H1 (cell line): ENCODE data around the gene DDX1. TPM values are rescaled to one million over a fixed set of nuclear protein-coding genes. Genes with fewer than 3 reads are reported as not detected.

ENCODE experiments used
- CTCF ChIA-PET: fragments of 300-600 bp; sonication (Branson Sonifier 250); formaldehyde crosslinking; loops from one replicate; lab custom pipeline; 2021; ENCODE audit not compliant: partially characterized antibody; lab: Charles Lee
- POLR2A ChIA-PET: fragments of 300-600 bp; sonication (Branson Sonifier 250); formaldehyde crosslinking; loops from one replicate; lab custom pipeline; 2021; ENCODE audit warnings: inconsistent platforms; ENCODE audit not compliant: partially characterized antibody; lab: Charles Lee
- DNase-seq, 2 experiments: peaks; one replicate each; pipeline versions ENCODE4 v3.0.0 to v3.0.0-alpha.2; 2010 to 2022; ENCODE audit warnings: low spot score in 2 of 2, low read depth in 1 of 2, mixed read lengths in 1 of 2
- FAIRE-seq: peaks from 2 replicates; lab custom pipeline; 2011; peaks lifted over from hg19 to GRCh38; lab: Jason Lieb, UNC
- H2AFZ ChIP-seq: 2 replicates; pipeline ENCODE4 v1.8.1; 2012; ENCODE audit warnings: low read length, inconsistent platforms
- H2AK5ac ChIP-seq: 2 replicates; pipeline ENCODE4 v1.6.1; 2013; ENCODE audit warnings: low read depth, low read length
- H2BK120ac ChIP-seq: replicated peaks from 2 replicates; pipeline ENCODE3; 2013; ENCODE audit warnings: low read depth, low read length, inconsistent platforms
- H2BK12ac ChIP-seq: 2 replicates; pipeline ENCODE4 v1.6.1; 2013; ENCODE audit warnings: low read depth, low read length
- H2BK15ac ChIP-seq: 2 replicates; pipeline ENCODE4 v1.6.1; 2013; ENCODE audit warnings: low read length
- H2BK20ac ChIP-seq: 2 replicates; pipeline ENCODE4 v1.6.1; 2013; ENCODE audit warnings: low read length
- H2BK5ac ChIP-seq: 2 replicates; pipeline ENCODE4 v1.6.1; 2013; ENCODE audit warnings: low read depth, low read length
- H3K14ac ChIP-seq: 2 replicates; pipeline ENCODE4 v1.6.1; 2013; ENCODE audit warnings: inconsistent platforms; ENCODE audit not compliant: insufficient read length
- H3K18ac ChIP-seq: 2 replicates; pipeline ENCODE4 v1.6.1; 2013; ENCODE audit warnings: low read length; ENCODE audit errors: extremely low read depth
- H3K23ac ChIP-seq: 2 replicates; pipeline ENCODE4 v1.6.1; 2013; ENCODE audit warnings: inconsistent platforms; ENCODE audit not compliant: insufficient read length
- H3K23me2 ChIP-seq: 2 replicates; pipeline ENCODE4 v1.6.1; 2013; ENCODE audit warnings: low read depth, low read length
- H3K27ac ChIP-seq: 2 replicates; pipeline ENCODE4 v1.6.1; 2011; ENCODE audit warnings: low read depth, low read length, inconsistent platforms
- H3K27me3 ChIP-seq, 4 experiments: replicated peaks in 1 of 4; 1 replicate in 1 of 4; 2 replicates in 3 of 4; pipeline versions ENCODE4 v1.6.1 to v1.8.1; 2011 to 2013; ENCODE audit warnings: low read length in 3 of 4, mild to moderate bottlenecking in 3 of 4, inconsistent platforms in 2 of 4, mixed read lengths in 2 of 4, moderate library complexity in 1 of 4; ENCODE audit not compliant: control insufficient read depth in 3 of 4, insufficient read depth in 3 of 4; ENCODE audit errors: extremely low read depth in 1 of 4
- H3K36me3 ChIP-seq, 4 experiments: 2 replicates each; pipeline versions ENCODE4 v1.6.1 to v1.8.1; 2011 to 2013; ENCODE audit warnings: mild to moderate bottlenecking in 4 of 4, low read length in 3 of 4, moderate library complexity in 2 of 4, control low read depth in 1 of 4, inconsistent platforms in 1 of 4; ENCODE audit not compliant: insufficient read depth in 4 of 4, control insufficient read depth in 2 of 4
- H3K4ac ChIP-seq: replicated peaks from 2 replicates; pipeline ENCODE3; 2013; ENCODE audit warnings: low read length, low read depth, mixed read lengths, inconsistent platforms; ENCODE audit not compliant: insufficient read length
- H3K4me1 ChIP-seq, 4 experiments: replicated peaks in 1 of 4; 1 replicate in 1 of 4; 2 replicates in 3 of 4; pipeline versions ENCODE4 v1.6.1 to v1.8.1; 2011 to 2013; ENCODE audit warnings: low read length in 3 of 4, inconsistent platforms in 2 of 4, mixed read lengths in 1 of 4; ENCODE audit not compliant: insufficient read depth in 4 of 4, control insufficient read depth in 3 of 4
- H3K4me2 ChIP-seq, 2 experiments: 2 replicates each; pipeline versions ENCODE4 v1.6.1 to v1.8.1; 2011 to 2013; ENCODE audit warnings: low read depth in 2 of 2, low read length in 2 of 2, control low read depth in 1 of 2, inconsistent platforms in 1 of 2, mild to moderate bottlenecking in 1 of 2; ENCODE audit not compliant: insufficient read depth in 1 of 2
- H3K4me3 ChIP-seq, 4 experiments: fragments of 200-600, 300-600 bp in 1 of 4; sonication (generic), shearing (Covaris generic), sonication (Bioruptor Twin) in 1 of 4; 2 replicates each; pipeline versions ENCODE4 v1.5.1 to v1.8.1; 2011 to 2016; ENCODE audit warnings: low read length in 4 of 4, low read depth in 3 of 4, control low read depth in 2 of 4, inconsistent platforms in 2 of 4, mild to moderate bottlenecking in 2 of 4, mixed read lengths in 1 of 4, moderate library complexity in 1 of 4; ENCODE audit not compliant: insufficient read depth in 2 of 4; ENCODE audit errors: extremely low read depth in 1 of 4
- H3K56ac ChIP-seq: replicated peaks from 2 replicates; pipeline ENCODE3; 2013; ENCODE audit warnings: low read depth, mild to moderate bottlenecking, mixed read lengths, low read length, inconsistent platforms; ENCODE audit not compliant: insufficient read length
- H3K79me1 ChIP-seq: 2 replicates; pipeline ENCODE4 v1.6.1; 2013; ENCODE audit warnings: low read depth, low read length, control low read depth
- H3K79me2 ChIP-seq, 2 experiments: 2 replicates each; pipeline versions ENCODE4 v1.6.1 to v1.8.1; 2012 to 2013; ENCODE audit warnings: low read length in 2 of 2, mild to moderate bottlenecking in 2 of 2, inconsistent platforms in 1 of 2; ENCODE audit not compliant: insufficient read depth in 2 of 2, control insufficient read depth in 1 of 2
- H3K9ac ChIP-seq, 4 experiments: replicated peaks in 1 of 4; 1 replicate in 1 of 4; 2 replicates in 3 of 4; pipeline versions ENCODE4 v1.6.1 to v1.8.1; 2011 to 2013; ENCODE audit warnings: low read depth in 3 of 4, low read length in 3 of 4, control low read depth in 2 of 4, mild to moderate bottlenecking in 2 of 4, moderate library complexity in 2 of 4, inconsistent platforms in 1 of 4; ENCODE audit errors: extremely low read depth in 1 of 4
- H3K9me3 ChIP-seq, 2 experiments: 2 replicates each; pipeline versions ENCODE4 v1.6.1 to v1.8.1; 2012 to 2013; ENCODE audit warnings: mild to moderate bottlenecking in 2 of 2, moderate library complexity in 2 of 2, control low read depth in 1 of 2, inconsistent platforms in 1 of 2, low read depth in 1 of 2, low read length in 1 of 2, mixed read lengths in 1 of 2; ENCODE audit not compliant: insufficient read depth in 2 of 2
- H4K20me1 ChIP-seq, 2 experiments: replicated peaks in 1 of 2; 2 replicates each; pipeline versions ENCODE3 to v1.8.1; 2011 to 2013; ENCODE audit warnings: inconsistent platforms in 2 of 2, low read length in 2 of 2, mild to moderate bottlenecking in 1 of 2; ENCODE audit not compliant: insufficient read depth in 2 of 2, control insufficient read depth in 1 of 2
- H4K5ac ChIP-seq: 2 replicates; pipeline ENCODE4 v1.6.1; 2013; ENCODE audit warnings: low read length, low read depth, mixed read lengths, inconsistent platforms; ENCODE audit not compliant: insufficient read length
- H4K8ac ChIP-seq: 2 replicates; pipeline ENCODE4 v1.8.0; 2013; ENCODE audit warnings: mild to moderate bottlenecking, moderate library complexity, low read length, inconsistent platforms; ENCODE audit not compliant: insufficient read depth; ENCODE audit errors: extremely low read depth
- H4K91ac ChIP-seq: replicated peaks from 2 replicates; pipeline ENCODE3; 2013; ENCODE audit warnings: low read length, mixed read lengths, inconsistent platforms; ENCODE audit not compliant: insufficient read length
- ASH2L ChIP-seq: fragments of 200-600, 300-600 bp; sonication (generic); IDR thresholded peaks from one replicate; pipeline ENCODE4 v1.7.1; 2017; ENCODE audit warnings: low read length
- BCL11A ChIP-seq, 2 experiments: IDR thresholded peaks; one replicate each; pipeline ENCODE4 v1.6.1; 2011; ENCODE audit warnings: low read depth in 2 of 2, low read length in 2 of 2, mild to moderate bottlenecking in 2 of 2
- BRCA1 ChIP-seq: IDR thresholded peaks from 2 replicates; pipeline ENCODE4 v1.6.1; 2012; ENCODE audit warnings: low read depth, low read length, improper control_type of control experiment
- CBX5 ChIP-seq: fragments of 300-800, 300-1000 bp; sonication (generic); IDR thresholded peaks from 2 replicates; pipeline ENCODE4 v1.7.1; 2016; ENCODE audit warnings: antibody characterized with exemption, low read length, low read depth
- EP300 ChIP-seq, 2 experiments: IDR thresholded peaks; 1 replicate in 1 of 2; 2 replicates in 1 of 2; pipeline ENCODE4 v1.6.1; 2011 to 2012; ENCODE audit warnings: low read depth in 2 of 2, low read length in 2 of 2, mild to moderate bottlenecking in 2 of 2, borderline replicate concordance in 1 of 2, inconsistent platforms in 1 of 2, moderate library complexity in 1 of 2
- KDM1A ChIP-seq: fragments of 200-600, 300-600 bp; sonication (generic); IDR thresholded peaks from 2 replicates; pipeline ENCODE4 v1.7.1; 2016; ENCODE audit warnings: mild to moderate bottlenecking, low read length, borderline replicate concordance
- MAFK ChIP-seq: IDR thresholded peaks from 2 replicates; pipeline ENCODE4 v1.6.1; 2012; ENCODE audit warnings: low read depth, mild to moderate bottlenecking, improper control_type of control experiment, low read length
- RFX5 ChIP-seq: IDR thresholded peaks from 2 replicates; pipeline ENCODE4 v1.6.1; 2011; ENCODE audit warnings: low read depth, low read length, improper control_type of control experiment, borderline replicate concordance
- SIN3A ChIP-seq, 2 experiments: IDR thresholded peaks in 1 of 2; conservative IDR thresholded peaks in 1 of 2; 2 replicates each; pipeline ENCODE4 v1.6.1; 2011 to 2012; ENCODE audit warnings: low read length in 2 of 2, improper control_type of control experiment in 1 of 2, low read depth in 1 of 2, mild to moderate bottlenecking in 1 of 2
- SIRT6 ChIP-seq: IDR thresholded peaks from one replicate; pipeline ENCODE4 v1.7.1; 2012; ENCODE audit warnings: low read length, inconsistent platforms
- TBP ChIP-seq: IDR thresholded peaks from 2 replicates; pipeline ENCODE4 v1.6.1; 2011; ENCODE audit warnings: low read depth, low read length, improper control_type of control experiment
- YY1 ChIP-seq: IDR thresholded peaks from 2 replicates; pipeline ENCODE4 v1.6.1; 2011; ENCODE audit warnings: low read depth, mild to moderate bottlenecking, low read length
- WGBS, 2 experiments: shearing (Covaris generic) in 1 of 2; methylation state at CpG; one replicate each; pipeline versions ENCODE4 v1.1.6 to v1.1.7; 2013 to 2015; ENCODE audit warnings: low lambda C conversion rate in 2 of 2, mixed read lengths in 2 of 2, inconsistent platforms in 1 of 2, low coverage in 1 of 2, missing lambda C conversion rate in 1 of 2; ENCODE audit not compliant: insufficient replicate concordance in 2 of 2, insufficient coverage in 1 of 2, insufficient read length in 1 of 2; ENCODE audit errors: extremely low coverage in 1 of 2, missing lambda C conversion rate in 1 of 2; 5-methylcytosine and 5-hydroxymethylcytosine counted together
- polyA plus RNA-seq, 7 experiments: library from polyadenylated mRNA; depleted of rRNA in 3 of 7; stranded (reverse) in 5 of 7; unstranded in 2 of 7; fragments of >200 nt in 5 of 7; fragments of 200-250 nt in 2 of 7; gene quantifications; 1 replicate in 5 of 7; 2 replicates in 1 of 7; 4 replicates in 1 of 7; pipeline versions ENCODE4 v1.2.1 to v1.2.3, GENCODE V29; 2011 to 2013; ENCODE audit warnings: missing spikeins in 2 of 7, mixed read lengths in 2 of 7
- total RNA-seq: library from RNA; stranded (reverse); fragmentation: NEBNext Ultra II Directional; extraction: Animal tissue kit (Norgen Biotek cat#: 25700); gene quantifications from 2 replicates; pipeline ENCODE4 v1.2.1, GENCODE V29; 2021

Gene DDX1
- total and polyA plus RNA-seq, 2 of the 8 experiments (the other 6 are each of a cell fraction or from before 2014, with no cell fraction given): 51.1 to 161 TPM

DNA sequence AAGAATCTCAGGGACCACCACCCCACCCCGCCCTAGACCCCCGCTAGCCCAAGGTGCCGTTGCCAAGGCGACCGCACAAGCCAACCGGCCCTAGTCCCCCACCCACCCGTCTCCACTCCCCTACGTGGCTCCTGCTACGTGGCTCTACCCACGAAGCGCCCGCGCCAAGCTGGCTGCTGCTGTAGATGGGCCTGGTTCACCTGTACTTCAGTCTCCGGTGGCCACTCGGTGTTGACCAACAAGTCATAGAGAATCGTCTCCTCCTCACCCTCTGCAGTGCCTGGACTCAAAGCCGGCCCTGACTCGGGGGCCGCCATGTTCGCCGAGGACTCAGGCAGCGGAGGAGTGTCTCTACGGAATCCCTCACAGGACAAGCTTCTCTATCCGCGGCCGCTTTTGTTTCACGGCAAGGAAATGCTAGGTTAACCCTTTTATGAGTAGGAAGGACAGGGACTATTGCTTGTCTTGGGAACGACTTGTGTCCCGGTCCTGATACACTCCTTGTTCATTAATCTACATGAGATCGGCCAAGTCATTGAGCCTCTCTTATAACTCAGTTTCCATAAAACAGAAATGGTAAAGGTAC lies 30.6 kb upstream of the DDX1 start, which contains the start of gene NBAS:
Gene NBAS (minus strand): TSS at position 347 of the 586 bp plus-strand sequence. CDS start 30 bp downstream, at position 317.
- Histone ChIP-seq H3K18ac (peak within 1 kb of the TSS; percentile 48; the same call in 1 of the 2 replicates), H3K4me2 (peak within 1 kb of the TSS; percentile 94 to 99), H3K4me1 (peaks cover 0 to 4% (median 0%) of the 10 kb centered on the region in 4 experiments; a peak in 1 of 7 replicates), H3K4ac (no peak within 1 kb of the TSS), H3K56ac (no peak within 1 kb of the TSS), H4K8ac (peak within 1 kb of the TSS; percentile 62), H3K23me2 (peaks cover 6% of the 10 kb centered on the region), H3K79me1 (no peaks in the 10 kb centered on the region), H3K23ac (no peak within 1 kb of the TSS), H3K9ac (peak within 1 kb of the TSS; percentile 34 to 92 (median 60)), H2AK5ac (no peak within 1 kb of the TSS), H3K4me3 (peak within 1 kb of the TSS; percentile 88 to 98 (median 96)), H4K91ac (peak within 1 kb of the TSS; percentile 85), H2BK5ac (peak within 1 kb of the TSS; percentile 55), H2BK20ac (0 out of 2 replicates have a peak within 1 kb of the TSS, but pooled peaks have one; percentile 19), H2BK15ac (0 out of 2 replicates have a peak within 1 kb of the TSS, but pooled peaks have one; percentile 36), H2AFZ (peak within 1 kb of the TSS; percentile 99), H3K27ac (no peak within 1 kb of the TSS), H2BK12ac (no peak within 1 kb of the TSS; the same call in 1 of the 2 replicates), H3K9me3 (no peaks in the 10 kb centered on the region), H2BK120ac (peak within 1 kb of the TSS; percentile 49), H3K27me3 (no peaks in the 10 kb centered on the region), H3K14ac (no peak within 1 kb of the TSS), H3K79me2 (peaks cover 0 to 19% of the 10 kb centered on the region in 2 experiments; a peak in 2 of 4 replicates), H3K36me3 (no peaks in the 10 kb centered on the region), H4K20me1 (no peaks in the 10 kb centered on the region), H4K5ac (peak within 1 kb of the TSS; percentile 66)
- FAIRE-seq (no peak), DNase-seq (peak; percentile 38 to 86)
- ChIA-PET POLR2A (interaction anchor here (1.0 to 1.6 kb wide), 3 partner anchors 12 to 30 kb away, joined by 4 to 7 read pairs (median 5); partner anchors contain the start of gene DDX1), CTCF (interaction anchor here (0.9 to 2.0 kb wide), 5 partner anchors 15 to 132 kb away, joined by 3 to 10 read pairs (median 3); no protein-coding TSS in a partner anchor)
- WGBS, 2 experiments: 2% methylated on average over 28 of the region's 30 CpGs; no CpG with 5 or more reads in 1 of the 2 experiments
- peak; percentile 65; the same call in 1 of the 2 replicates for TF ChIP-seq TBP
- TF ChIP-seq KDM1A: no peak
- no peak for TF ChIP-seq SIRT6
- TF ChIP-seq YY1: peak; percentile 97
- no peak for TF ChIP-seq BCL11A (IDR thresholded peaks at IDR 0.05; ENCODE audit: low read depth in 2 of 2, low read length in 2 of 2)
- TF ChIP-seq CBX5: no peak
- peak; percentile 87 to 89 for TF ChIP-seq SIN3A (conservative IDR thresholded peaks at IDR 0.05 in 1 of 2, IDR thresholded peaks at IDR 0.05 in 1 of 2; ENCODE audit: low read depth in 1 of 2, low read length in 2 of 2)
- TF ChIP-seq EP300 (IDR thresholded peaks at IDR 0.05; ENCODE audit: borderline replicate concordance in 1 of 2, low read depth in 2 of 2, low read length in 2 of 2): 0 out of 3 replicates have a peak, but pooled peaks of 1 of the 2 experiments have one; percentile 33
- no peak for TF ChIP-seq MAFK
- no peak for TF ChIP-seq RFX5
- TF ChIP-seq ASH2L: peak; percentile 79
- TF ChIP-seq BRCA1: no peak
